Ovary (tissue), 9 donors: ENCODE data around the gene NCS1. TPM values are rescaled to one million over a fixed set of nuclear protein-coding genes. Genes with fewer than 3 reads are reported as not detected.

Experiments used
- DNase-seq, 5 donors: peaks; one replicate each; pipeline ENCODE4 v3.0.0-alpha.2; 2019 to 2020
- H3K27ac ChIP-seq, 2 donors: fragments of 200-600 bp; one replicate each; pipeline versions ENCODE4 v1.5.1 to v1.8.0; 2019 to 2022
- H3K27me3 ChIP-seq: fragments of 200-600 bp; one replicate; pipeline ENCODE4 v1.8.0; 2022
- H3K36me3 ChIP-seq: fragments of 200-600 bp; sonication (generic); one replicate; pipeline ENCODE4 v1.5.1; 2019
- H3K4me1 ChIP-seq: one replicate; pipeline ENCODE4 v1.8.1; 2013; ENCODE audit warnings: mild to moderate bottlenecking, moderate library complexity; ENCODE audit not compliant: insufficient read depth
- H3K4me3 ChIP-seq: fragments of 200-600 bp; sonication (generic); one replicate; pipeline ENCODE4 v1.5.1; 2017
- H3K9me3 ChIP-seq, 2 donors: fragments of 200-600 bp in 1 of 2; sonication (generic) in 1 of 2; one replicate each; pipeline versions ENCODE4 v1.5.1 to v1.8.1; 2013 to 2019; ENCODE audit warnings: mild to moderate bottlenecking in 1 of 2, moderate library complexity in 1 of 2
- EP300 ChIP-seq: sonication (generic); formaldehyde crosslinking; IDR thresholded peaks from one replicate; pipeline ENCODE4 v1.6.1; 2017; ENCODE audit warnings: antibody characterized with exemption
- POLR2A ChIP-seq: fragments of 450-650 bp; IDR thresholded peaks from one replicate; pipeline ENCODE4 v1.6.1; 2017; ENCODE audit warnings: antibody characterized with exemption, mild to moderate bottlenecking, moderate library complexity
- WGBS, 3 donors: extraction: QIAGEN DNeasy Blood & Tissue Kit in 1 of 3; methylation state at CpG; one replicate each; pipeline versions ENCODE4 v1.1.5 to v1.1.7; 2013 to 2017; 5-methylcytosine and 5-hydroxymethylcytosine counted together
- intact Hi-C, 4 donors: fragments of 100-400 bp; cut with DNase I; formaldehyde crosslinking; loops; one replicate each; pipeline versions ENCODE4 v1.11.0 to v1.15.1; 2022 to 2023
- polyA plus RNA-seq, 2 donors: library from polyadenylated mRNA; stranded (reverse); fragments of 200-250 nt in 1 of 2; fragments of 350-450 nt in 1 of 2; fragmentation: Illumina TruSeq in 1 of 2; extraction: RNeasy Lipid Tissue Mini Kit (QIAGEN cat#74804) in 1 of 2; gene quantifications; one replicate each; pipeline ENCODE4 v1.2.3, GENCODE V29; 2013 to 2014
- total RNA-seq, 7 donors: library from RNA; depleted of rRNA in 2 of 7; stranded (reverse); fragments of >200 nt in 2 of 7; fragmentation: NEBNext Ultra II Directional in 3 of 7; extraction: Animal tissue kit (Norgen Biotek cat#: 25700) in 3 of 7; gene quantifications; one replicate each; pipeline versions ENCODE4 v1.1.0 to v1.2.4, GENCODE V29; 2016 to 2023
- TF ChIP-seq, protein P1 (sequence below), 3 donors: fragments of 450-650 bp in 2 of 3; fragments of 200-600 bp in 1 of 3; IDR thresholded peaks; one replicate each; pipeline versions ENCODE4 v1.5.1 to v1.8.0; 2016 to 2022; ENCODE audit warnings: antibody characterized with exemption in 3 of 3, mild to moderate bottlenecking in 1 of 3
- donor health status: DM: no; HTN: no; CAD: no; lungs with moderate emphysema.
- donor health status: DM: no; HTN: no; CAD: no.
- donor health status: Bipolar disorder and iron deficiency.
- donor health status: DM: yes; HTN: yes; CAD: no.
- donor health status: DM: no; HTN: no; CAD: no.
- donor health status: DM: yes; HTN: yes; CAD: no.

NCS1 gene
- total and polyA plus RNA-seq, 9 donors, result 3.6 to 46.7 (median 25.0) TPM

GRCh38 chr9:130126721-130127433, 45.3 kb upstream of the NCS1 start:
- H3K27me3 ChIP-seq, result no peaks in the 10 kb centered on the region
- H3K4me1 ChIP-seq, result no peaks in the 10 kb centered on the region
- WGBS, 3 donors, result 64 to 87% (median 79%) methylated on average over 4 of the region's 4 CpGs
- no peak overlapping the region for H3K27ac ChIP-seq
- H3K4me3 ChIP-seq, result no peak overlapping the region
- H3K9me3 ChIP-seq, result no peaks in the 10 kb centered on the region
- no peak for DNase-seq
- no peak for TF ChIP-seq POLR2A
- intact Hi-C loops, result no loop called here
- no peaks in the 10 kb centered on the region for H3K36me3 ChIP-seq

GRCh38 chr9:130128251-130128650, 44.0 kb upstream of the NCS1 start:
- no peak overlapping the region for H3K4me3 ChIP-seq
- TF ChIP-seq POLR2A, result no peak
- TF ChIP-seq EP300, result no peak
- TF ChIP-seq, protein P1, sequence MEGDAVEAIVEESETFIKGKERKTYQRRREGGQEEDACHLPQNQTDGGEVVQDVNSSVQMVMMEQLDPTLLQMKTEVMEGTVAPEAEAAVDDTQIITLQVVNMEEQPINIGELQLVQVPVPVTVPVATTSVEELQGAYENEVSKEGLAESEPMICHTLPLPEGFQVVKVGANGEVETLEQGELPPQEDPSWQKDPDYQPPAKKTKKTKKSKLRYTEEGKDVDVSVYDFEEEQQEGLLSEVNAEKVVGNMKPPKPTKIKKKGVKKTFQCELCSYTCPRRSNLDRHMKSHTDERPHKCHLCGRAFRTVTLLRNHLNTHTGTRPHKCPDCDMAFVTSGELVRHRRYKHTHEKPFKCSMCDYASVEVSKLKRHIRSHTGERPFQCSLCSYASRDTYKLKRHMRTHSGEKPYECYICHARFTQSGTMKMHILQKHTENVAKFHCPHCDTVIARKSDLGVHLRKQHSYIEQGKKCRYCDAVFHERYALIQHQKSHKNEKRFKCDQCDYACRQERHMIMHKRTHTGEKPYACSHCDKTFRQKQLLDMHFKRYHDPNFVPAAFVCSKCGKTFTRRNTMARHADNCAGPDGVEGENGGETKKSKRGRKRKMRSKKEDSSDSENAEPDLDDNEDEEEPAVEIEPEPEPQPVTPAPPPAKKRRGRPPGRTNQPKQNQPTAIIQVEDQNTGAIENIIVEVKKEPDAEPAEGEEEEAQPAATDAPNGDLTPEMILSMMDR (IDR thresholded peaks at IDR 0.05), result no peak
- H3K27me3 ChIP-seq, result no peaks in the 10 kb centered on the region
- no peaks in the 10 kb centered on the region for H3K9me3 ChIP-seq
- H3K36me3 ChIP-seq, result no peaks in the 10 kb centered on the region
- H3K27ac ChIP-seq, result peak overlapping the region in 1 of 2 donors; percentile 27
- intact Hi-C loops, result no loop called here
- DNase-seq, result no peak
- WGBS, 3 donors, result 76 to 82% (median 81%) methylated on average over 6 of the region's 6 CpGs
- H3K4me1 ChIP-seq, result no peaks in the 10 kb centered on the region

- H3K4me1 ChIP-seq, result no peaks in the 10 kb centered on the region
- no peaks in the 10 kb centered on the region for H3K27me3 ChIP-seq
- intact Hi-C loops, result no loop called here
- TF ChIP-seq, protein P1 (IDR thresholded peaks at IDR 0.05), result no peak
- TF ChIP-seq POLR2A, result no peak
- no peak for TF ChIP-seq EP300
- H3K36me3 ChIP-seq, result no peaks in the 10 kb centered on the region
- WGBS, 3 donors, result 58 to 62% (median 60%) methylated on average over 14 of the region's 14 CpGs
- DNase-seq, result peak in 2 of 5 donors; percentile 31 to 37
- no peaks in the 10 kb centered on the region for H3K9me3 ChIP-seq
- H3K4me3 ChIP-seq, result no peak overlapping the region
- H3K27ac ChIP-seq, result peak overlapping the region; percentile 27 to 28
Measured at GRCh38 chr9:130128733-130129431, 43.3 kb upstream of the NCS1 start.

DNA sequence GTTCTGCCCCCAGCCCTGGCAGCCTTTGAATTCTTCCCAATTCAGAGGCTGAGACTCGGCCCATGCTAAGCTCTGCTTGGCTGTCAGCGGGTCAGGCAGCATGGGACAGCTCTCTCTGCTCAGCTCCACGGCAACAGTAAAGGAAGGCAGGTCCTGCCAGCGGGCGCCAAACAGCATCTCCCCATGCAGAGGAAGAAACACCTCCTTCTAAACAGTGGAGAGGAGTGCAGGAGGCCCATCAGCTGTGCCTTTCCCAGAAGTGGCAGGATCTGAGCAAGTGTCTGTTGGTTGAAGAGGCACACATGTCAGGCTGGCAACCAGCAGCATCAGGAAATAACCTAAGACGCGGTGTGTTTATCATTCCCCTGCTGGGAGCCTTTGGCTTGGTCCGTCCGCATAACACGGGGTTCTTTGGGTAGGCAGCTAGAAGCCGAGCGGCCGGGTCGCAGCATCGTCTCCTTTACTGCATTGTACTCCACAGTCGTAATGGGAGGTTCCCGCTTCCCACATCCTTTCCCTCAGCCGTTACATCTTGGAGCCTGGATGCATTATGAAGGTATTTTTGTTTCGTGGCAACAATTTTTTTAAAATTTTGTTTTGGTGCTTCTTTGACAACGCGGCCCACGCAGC, 42.7 kb upstream of the NCS1 start:
- 63 to 78% (median 73%) methylated on average over 22 of the region's 22 CpGs for WGBS, 3 donors
- H3K9me3 ChIP-seq, result no peaks in the 10 kb centered on the region
- no peaks in the 10 kb centered on the region for H3K27me3 ChIP-seq
- H3K4me3 ChIP-seq, result no peak overlapping the region
- TF ChIP-seq, protein P1 (IDR thresholded peaks at IDR 0.05), result no peak
- TF ChIP-seq EP300 (no peak), POLR2A (no peak)
- no peaks in the 10 kb centered on the region for H3K4me1 ChIP-seq
- DNase-seq, result peak in 1 of 5 donors; percentile 24
- no peaks in the 10 kb centered on the region for H3K36me3 ChIP-seq
- intact Hi-C loops, result no loop called here
- peak overlapping the region; percentile 27 to 28 for H3K27ac ChIP-seq
